GM19395 (cell line): ENCODE measurements around the gene RNF39.

Source experiments
- ATAC-seq: cut with Tn5 transposase; IDR thresholded peaks from one replicate; pipeline ENCODE4 v1.9.1; 2021; ENCODE audit warnings: mild to moderate bottlenecking, moderate library complexity; ENCODE audit not compliant: unreplicated experiment

Gene RNF39

GRCh38 chr6:30020626-30021025 lies 54.9 kb downstream of the RNF39 start:
- no peak for ATAC-seq
